KMS-11 (cell line): ENCODE results near the gene STX1B.

Experiments
- H2AFZ ChIP-seq: fragments of 200-600 bp; sonication (generic); 2 replicates; pipeline ENCODE4 v1.6.1; 2016; ENCODE audit warnings: antibody characterized with exemption, mixed run types, low read depth
- H3K27ac ChIP-seq: fragments of 200-600 bp; sonication (generic); 2 replicates; pipeline ENCODE4 v1.6.1; 2016; ENCODE audit warnings: mild to moderate bottlenecking, mixed run types
- H3K27me3 ChIP-seq: fragments of 200-600 bp; sonication (generic); 2 replicates; pipeline ENCODE4 v1.6.1; 2017; ENCODE audit warnings: mild to moderate bottlenecking, low read depth, mixed run types, moderate library complexity; ENCODE audit not compliant: insufficient read depth
- H3K36me3 ChIP-seq: fragments of 200-600 bp; sonication (generic); 2 replicates; pipeline ENCODE4 v1.6.1; 2017; ENCODE audit warnings: mild to moderate bottlenecking, mixed run types; ENCODE audit not compliant: insufficient read depth
- H3K4me1 ChIP-seq: fragments of 200-600 bp; sonication (generic); 2 replicates; pipeline ENCODE4 v1.6.1; 2016; ENCODE audit warnings: mild to moderate bottlenecking, low read depth, mixed run types; ENCODE audit not compliant: poor library complexity, severe bottlenecking
- H3K4me2 ChIP-seq: fragments of 200-600 bp; sonication (generic); 2 replicates; pipeline ENCODE4 v1.7.0; 2016; ENCODE audit warnings: mild to moderate bottlenecking, mixed run types
- H3K4me3 ChIP-seq: fragments of 200-600 bp; sonication (generic); IDR thresholded peaks from 2 replicates; pipeline ENCODE4 v1.6.1; 2017; ENCODE audit warnings: low read depth, low read length, mixed read lengths; ENCODE audit not compliant: insufficient read depth
- H3K79me2 ChIP-seq: fragments of 200-600 bp; sonication (generic); 2 replicates; pipeline ENCODE4 v1.6.1; 2016; ENCODE audit warnings: low read depth, mixed run types; ENCODE audit not compliant: insufficient read depth
- H3K9ac ChIP-seq: fragments of 200-600 bp; sonication (generic); 2 replicates; pipeline ENCODE4 v1.6.1; 2016; ENCODE audit warnings: mild to moderate bottlenecking, mixed run types
- H4K20me1 ChIP-seq: fragments of 200-600 bp; sonication (generic); 2 replicates; pipeline ENCODE4 v1.6.1; 2016; ENCODE audit warnings: mild to moderate bottlenecking, mixed run types; ENCODE audit not compliant: insufficient read depth
- CTCF ChIP-seq: fragments of 200-600 bp; sonication (generic); conservative IDR thresholded peaks from 2 replicates; pipeline ENCODE4 v1.6.1; 2017; ENCODE audit warnings: low read depth, mild to moderate bottlenecking, antibody characterized with exemption, low read length, moderate library complexity, mixed read lengths

STX1B gene

GRCh38 chr16:30971298-30971697 lies 39.1 kb downstream of the STX1B start:
- Histone ChIP-seq H3K27me3 (no peaks in the 10 kb centered on the region), H3K36me3 (peaks cover 12% of the 10 kb centered on the region; the same call in 1 of the 2 replicates)
- TF ChIP-seq CTCF: no peak

GRCh38 chr16:30969246-30969842 lies 41.1 kb downstream of the STX1B start:
- no peak overlapping the region for H3K4me2 ChIP-seq
- no peaks in the 10 kb centered on the region for H3K79me2 ChIP-seq
- H2AFZ ChIP-seq: no peak overlapping the region
- no peaks in the 10 kb centered on the region for H3K4me1 ChIP-seq
- H3K27ac ChIP-seq: no peak overlapping the region
- no peak overlapping the region for H3K9ac ChIP-seq
- no peak for TF ChIP-seq CTCF
- no peaks in the 10 kb centered on the region for H4K20me1 ChIP-seq
- H3K27me3 ChIP-seq: no peaks in the 10 kb centered on the region
- H3K4me3 ChIP-seq: no peak overlapping the region
- peaks cover 12% of the 10 kb centered on the region; the same call in 1 of the 2 replicates for H3K36me3 ChIP-seq

More at GRCh38 chr16:30971298-30971697, 39.1 kb downstream of the STX1B start:
- Histone ChIP-seq H3K4me3 (no peak overlapping the region), H3K9ac (no peak overlapping the region), H4K20me1 (no peaks in the 10 kb centered on the region), H3K79me2 (no peaks in the 10 kb centered on the region), H3K4me1 (no peaks in the 10 kb centered on the region), H3K27ac (no peak overlapping the region), H2AFZ (no peak overlapping the region), H3K4me2 (no peak overlapping the region)

- no peaks in the 10 kb centered on the region for H3K27me3 ChIP-seq
- no peak overlapping the region for H3K4me2 ChIP-seq
- no peaks in the 10 kb centered on the region for H4K20me1 ChIP-seq
- H3K79me2 ChIP-seq: no peaks in the 10 kb centered on the region
- H3K9ac ChIP-seq: no peak overlapping the region
- H3K36me3 ChIP-seq: peaks cover 5% of the 10 kb centered on the region; the same call in 1 of the 2 replicates
- H3K27ac ChIP-seq: no peak overlapping the region
- H2AFZ ChIP-seq: no peak overlapping the region
- H3K4me1 ChIP-seq: no peaks in the 10 kb centered on the region
- H3K4me3 ChIP-seq: no peak overlapping the region
- no peak for TF ChIP-seq CTCF
These were observed 42.6 kb downstream of the STX1B start for GRCh38 chr16:30967795-30968194.

- no peak for TF ChIP-seq CTCF
- Histone ChIP-seq H3K4me3 (no peak overlapping the region), H2AFZ (no peak overlapping the region), H3K4me2 (no peak overlapping the region), H3K9ac (no peak overlapping the region), H3K36me3 (peaks cover 14% of the 10 kb centered on the region; the same call in 1 of the 2 replicates), H3K79me2 (no peaks in the 10 kb centered on the region), H3K27ac (no peak overlapping the region), H4K20me1 (no peaks in the 10 kb centered on the region), H3K27me3 (no peaks in the 10 kb centered on the region), H3K4me1 (no peaks in the 10 kb centered on the region)
These were observed 44.3 kb downstream of the STX1B start for GRCh38 chr16:30966033-30966619.
